HFFc6 (cell line): Measurements from ENCODE around the gene FADD. TPM values are rescaled to one million over a fixed set of nuclear protein-coding genes. Genes with fewer than 3 reads are reported as not detected.

Source experiments
- DNase-seq: peaks from one replicate; pipeline ENCODE4 v3.0.0-alpha.2; 2018
- H3K27ac Mint-ChIP-seq: 2 replicates; pipeline ENCODE4 v1.8.0; 2020; ENCODE audit warnings: mild to moderate bottlenecking, mixed read lengths
- H3K27me3 Mint-ChIP-seq: 2 replicates; pipeline ENCODE4 v1.8.0; 2021; ENCODE audit warnings: mild to moderate bottlenecking, moderate library complexity, mixed read lengths; ENCODE audit not compliant: insufficient read depth
- H3K36me3 Mint-ChIP-seq: 2 replicates; pipeline ENCODE4 v1.8.0; 2021; ENCODE audit warnings: low read depth, mixed read lengths
- H3K4me1 Mint-ChIP-seq: 2 replicates; pipeline ENCODE4 v1.8.0; 2020; ENCODE audit warnings: low read depth, mixed read lengths
- H3K4me3 Mint-ChIP-seq: 2 replicates; pipeline ENCODE4 v1.8.0; 2020; ENCODE audit warnings: mild to moderate bottlenecking, moderate library complexity, mixed read lengths
- H3K9me3 Mint-ChIP-seq: 2 replicates; pipeline ENCODE4 v1.8.0; 2020; ENCODE audit warnings: mild to moderate bottlenecking, mixed read lengths
- CTCF ChIP-seq: fragments of 200-600 bp; sonication (generic); IDR thresholded peaks from 2 replicates; pipeline ENCODE4 v1.5.0; 2021; ENCODE audit warnings: antibody characterized with exemption, mild to moderate bottlenecking
- total RNA-seq, 6 experiments: library from RNA; stranded (reverse); fragmentation: NEBNext Ultra II Directional; extraction: Animal tissue kit (Norgen Biotek cat#: 25700); gene quantifications; 2 replicates in 1 of 6; 3 replicates in 5 of 6; pipeline ENCODE4 v1.2.3, GENCODE V29; 2021

Gene FADD
- total RNA-seq, 6 experiments from 2014 or later, result 25.8 to 32.2 (median 28.1) TPM

GRCh38 chr11:70168405-70168754, 34.7 kb upstream of the FADD start:
- Mint-ChIP-seq H3K27me3 (peaks cover 61% of the 10 kb centered on the region), H3K4me1 (no peaks in the 10 kb centered on the region), H3K27ac (no peak overlapping the region), H3K9me3 (no peaks in the 10 kb centered on the region), H3K4me3 (no peak overlapping the region), H3K36me3 (no peaks in the 10 kb centered on the region)
- TF ChIP-seq CTCF, result no peak
- no peak for DNase-seq

GRCh38 chr11:70169127-70169526, 34.0 kb upstream of the FADD start:
- H3K4me3 Mint-ChIP-seq, result no peak overlapping the region
- no peaks in the 10 kb centered on the region for H3K4me1 Mint-ChIP-seq
- DNase-seq, result no peak
- no peak for TF ChIP-seq CTCF
- peaks cover 63% of the 10 kb centered on the region for H3K27me3 Mint-ChIP-seq
- H3K9me3 Mint-ChIP-seq, result no peaks in the 10 kb centered on the region
- H3K27ac Mint-ChIP-seq, result no peak overlapping the region
- no peaks in the 10 kb centered on the region for H3K36me3 Mint-ChIP-seq

- no peak overlapping the region for H3K27ac Mint-ChIP-seq
- no peak for DNase-seq
- H3K27me3 Mint-ChIP-seq, result peaks cover 59% of the 10 kb centered on the region
- no peaks in the 10 kb centered on the region for H3K36me3 Mint-ChIP-seq
- H3K4me3 Mint-ChIP-seq, result no peak overlapping the region
- H3K4me1 Mint-ChIP-seq, result no peaks in the 10 kb centered on the region
- no peak for TF ChIP-seq CTCF
- H3K9me3 Mint-ChIP-seq, result no peaks in the 10 kb centered on the region
Measured at GRCh38 chr11:70169632-70170031, 33.5 kb upstream of the FADD start.

GRCh38 chr11:70170596-70171210, 32.4 kb upstream of the FADD start:
- no peak for DNase-seq
- H3K27me3 Mint-ChIP-seq, result peaks cover 50% of the 10 kb centered on the region
- H3K4me3 Mint-ChIP-seq, result no peak overlapping the region
- no peaks in the 10 kb centered on the region for H3K9me3 Mint-ChIP-seq
- no peaks in the 10 kb centered on the region for H3K4me1 Mint-ChIP-seq
- no peak for TF ChIP-seq CTCF
- H3K36me3 Mint-ChIP-seq, result no peaks in the 10 kb centered on the region
- H3K27ac Mint-ChIP-seq, result no peak overlapping the region

- no peak for TF ChIP-seq CTCF
- DNase-seq, result no peak
- no peak overlapping the region for H3K27ac Mint-ChIP-seq
- peaks cover 33% of the 10 kb centered on the region for H3K27me3 Mint-ChIP-seq
- no peak overlapping the region for H3K4me3 Mint-ChIP-seq
- H3K36me3 Mint-ChIP-seq, result no peaks in the 10 kb centered on the region
- H3K4me1 Mint-ChIP-seq, result no peaks in the 10 kb centered on the region
- no peaks in the 10 kb centered on the region for H3K9me3 Mint-ChIP-seq
Measured at GRCh38 chr11:70173018-70173417, 30.1 kb upstream of the FADD start.
